ENCODE results near the gene KAT14. TPM values are rescaled to one million over a fixed set of nuclear protein-coding genes. Genes with fewer than 3 reads are reported as not detected.
"Not testable (repeated sequence)": the region's sequence is repeated elsewhere in the genome, so short reads cannot be mapped to it uniquely, and the experiment has no call there.

KAT14 gene
- total RNA-seq, 1 donor from 2014 or later = 26.7 TPM

- TF ChIP-seq CTCF (IDR thresholded peaks at IDR 0.05; ENCODE audit: unreplicated experiment) = no peak
- Mint-ChIP-seq H3K4me1 (ENCODE audit: low read depth) (peaks cover 12% of the 10 kb centered on the region), H3K9me3 (ENCODE audit: low read depth) (no peaks in the 10 kb centered on the region), H3K4me3 (ENCODE audit: low read depth) (no peak overlapping the region), H3K27me3 (peaks cover 33% of the 10 kb centered on the region), H3K36me3 (ENCODE audit: insufficient read depth) (no peaks in the 10 kb centered on the region), H3K27ac (no peak overlapping the region)
- no peak for DNase-seq (ENCODE audit: low spot score, unreplicated experiment)
Observed at GRCh38 chr20:18092890-18093289, 44.8 kb upstream of the KAT14 start.

DNA sequence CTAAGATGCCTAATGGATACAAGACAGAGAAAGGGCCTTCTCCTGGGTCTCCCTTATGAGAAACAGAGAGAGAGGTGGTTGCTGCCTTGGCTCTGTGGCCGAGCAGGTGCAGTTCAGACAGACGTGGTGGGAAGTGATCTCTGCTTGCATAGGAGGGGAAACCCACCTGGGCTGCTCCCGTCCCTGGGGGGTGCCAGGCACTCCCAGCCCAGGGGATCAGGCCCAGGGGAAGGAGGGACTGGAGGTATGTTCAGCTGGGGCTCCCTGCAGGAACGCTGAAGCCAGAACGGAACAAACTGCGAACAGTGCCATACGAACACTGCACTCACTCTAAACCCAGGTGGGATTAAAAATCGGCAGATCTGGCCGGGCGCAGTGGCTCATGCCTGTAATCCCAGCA lies 44.3 kb upstream of the KAT14 start:
- H3K27me3 Mint-ChIP-seq = peaks cover 38% of the 10 kb centered on the region
- no peaks in the 10 kb centered on the region for H3K36me3 Mint-ChIP-seq (ENCODE audit: insufficient read depth)
- H3K4me1 Mint-ChIP-seq (ENCODE audit: low read depth) = peaks cover 12% of the 10 kb centered on the region
- no peak for TF ChIP-seq CTCF (IDR thresholded peaks at IDR 0.05; ENCODE audit: unreplicated experiment)
- no peaks in the 10 kb centered on the region for H3K9me3 Mint-ChIP-seq (ENCODE audit: low read depth)
- no peak for DNase-seq (ENCODE audit: low spot score, unreplicated experiment)
- H3K27ac Mint-ChIP-seq = no peak overlapping the region
- H3K4me3 Mint-ChIP-seq (ENCODE audit: low read depth) = no peak overlapping the region

- no peaks in the 10 kb centered on the region for H3K36me3 Mint-ChIP-seq (ENCODE audit: insufficient read depth)
- no peaks in the 10 kb centered on the region for H3K9me3 Mint-ChIP-seq (ENCODE audit: low read depth)
- peak overlapping the region; percentile 71 for H3K27ac Mint-ChIP-seq
- H3K4me1 Mint-ChIP-seq (ENCODE audit: low read depth) = peaks cover 12% of the 10 kb centered on the region
- no peak for TF ChIP-seq CTCF (IDR thresholded peaks at IDR 0.05; ENCODE audit: unreplicated experiment)
- DNase-seq (ENCODE audit: low spot score, unreplicated experiment) = no peak
- peaks cover 43% of the 10 kb centered on the region for H3K27me3 Mint-ChIP-seq
- no peak overlapping the region for H3K4me3 Mint-ChIP-seq (ENCODE audit: low read depth)
Observed at GRCh38 chr20:18094191-18094590, 43.5 kb upstream of the KAT14 start.

- H3K9me3 Mint-ChIP-seq (ENCODE audit: low read depth); H3K36me3 Mint-ChIP-seq (ENCODE audit: insufficient read depth); DNase-seq (ENCODE audit: low spot score, unreplicated experiment); H3K27ac Mint-ChIP-seq; H3K4me3 Mint-ChIP-seq (ENCODE audit: low read depth): not testable (repeated sequence)
- Mint-ChIP-seq H3K4me1 (ENCODE audit: low read depth) (peaks cover 13% of the 10 kb centered on the region), H3K27me3 (peaks cover 47% of the 10 kb centered on the region)
Observed at GRCh38 chr20:18100569-18100968, 37.1 kb upstream of the KAT14 start.

DNA sequence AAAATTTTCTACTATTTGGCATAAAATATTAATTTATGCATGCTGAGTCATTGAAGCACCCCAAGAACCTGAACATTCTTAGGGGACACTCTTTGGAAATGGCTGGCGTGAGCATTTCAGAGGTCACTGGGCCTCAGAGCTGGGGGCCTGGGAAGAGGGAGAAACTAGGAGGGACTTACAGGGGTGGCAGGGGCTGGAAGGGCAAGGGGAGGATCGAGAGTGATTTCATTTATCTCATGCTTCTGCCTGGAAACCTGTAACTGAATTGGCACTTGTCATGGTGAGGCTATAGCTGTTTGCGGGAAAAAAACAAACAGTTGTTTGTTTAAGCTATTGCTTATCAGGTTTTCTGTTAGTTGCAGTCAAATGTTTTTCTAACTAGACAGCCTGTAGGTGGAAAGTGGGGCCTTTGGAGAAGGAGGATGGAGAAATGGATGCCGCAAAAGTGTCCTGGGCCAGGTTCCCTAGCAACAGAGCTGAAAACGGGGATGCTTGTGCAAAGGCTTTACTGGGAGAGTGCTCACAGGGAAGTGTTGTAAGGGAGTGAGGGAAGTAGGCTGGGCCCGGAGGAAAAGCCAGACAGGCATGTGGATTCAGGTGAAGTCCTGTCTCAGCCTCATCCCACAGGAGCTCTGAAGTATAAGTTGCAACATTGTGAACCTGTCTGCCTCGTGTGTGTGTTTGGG lies 36.4 kb upstream of the KAT14 start:
- Mint-ChIP-seq H3K27ac (peak overlapping the region; percentile 9), H3K4me3 (ENCODE audit: low read depth) (no peak overlapping the region)

More for the DNA sequence above, 36.4 kb upstream of the KAT14 start:
- DNase-seq (ENCODE audit: low spot score, unreplicated experiment) = no peak
- H3K36me3 Mint-ChIP-seq (ENCODE audit: insufficient read depth) = no peaks in the 10 kb centered on the region
- peaks cover 54% of the 10 kb centered on the region for H3K27me3 Mint-ChIP-seq
- TF ChIP-seq CTCF (IDR thresholded peaks at IDR 0.05; ENCODE audit: unreplicated experiment) = no peak
- H3K4me1 Mint-ChIP-seq (ENCODE audit: low read depth) = peaks cover 13% of the 10 kb centered on the region
- H3K9me3 Mint-ChIP-seq (ENCODE audit: low read depth) = no peaks in the 10 kb centered on the region

All from progenitor cell of endocrine pancreas (in vitro differentiated cells).